Measurements from ENCODE around the gene HSD11B2. TPM values are rescaled to one million over a fixed set of nuclear protein-coding genes. Genes with fewer than 3 reads are reported as not detected.

Gene HSD11B2
- total RNA-seq, 1 experiment from 2014 or later: 5.3 TPM

GRCh38 chr16:67477960-67478554 lies 47.1 kb downstream of the HSD11B2 start:
- POLR2A ChIA-PET (ENCODE audit: unreplicated experiment): no interaction called here

GRCh38 chr16:67480833-67481560 lies 50.1 kb downstream of the HSD11B2 start, which contains the start of gene ATP6V0D1:
ATP6V0D1 (minus strand) TSS chr16:67481157; CDS start chr16:67481086, 71 bp downstream.
- CTCF ChIA-PET: interaction anchor here (0.6 to 2.3 kb wide), 6 partner anchors 19 to 304 kb away, joined by 3 to 17 read pairs (median 5); no protein-coding TSS in a partner anchor
- Histone ChIP-seq H3K27me3 (ENCODE audit: insufficient read depth, low read depth) (no peaks in the 10 kb centered on the region), H3K4me2 (peak within 1 kb of the TSS; percentile 97), H3K27ac (peak within 1 kb of the TSS; percentile 31), H2AFZ (peak within 1 kb of the TSS; percentile 93), H3F3A (ENCODE audit: insufficient read depth, low read depth) (peaks cover 8% of the 10 kb centered on the region; the same call in 1 of the 2 replicates), H3K4me1 (replicated peaks; ENCODE audit: insufficient read depth) (peaks cover 14% of the 10 kb centered on the region), H3K36me3 (ENCODE audit: low read depth) (no peaks in the 10 kb centered on the region), H3K9me2 (ENCODE audit: insufficient read depth) (no peaks in the 10 kb centered on the region), H4K20me1 (ENCODE audit: insufficient read depth) (peaks cover 9% of the 10 kb centered on the region), H3K79me2 (ENCODE audit: low read depth) (peaks cover 49% of the 10 kb centered on the region), H3K4me3 (peak within 1 kb of the TSS; percentile 71), H3K9me3 (ENCODE audit: insufficient read depth, low read depth) (no peaks in the 10 kb centered on the region)
- no TSS peak for BruUV-seq (replicated peaks)
- POLR2A ChIA-PET (ENCODE audit: unreplicated experiment): interaction anchor here (0.7 to 0.8 kb wide), 2 partner anchors 50 to 170 kb away, joined by 4 to 11 read pairs; partner anchors contain the start of gene HSD11B2
- intact Hi-C loops (cut with micrococcal nuclease; ENCODE audit: unreplicated experiment): loop anchor here (10.0 kb wide), 1 partner anchor 84 kb away; the partner anchor contains the start of gene CTCF
- peak; percentile 92 to 98 for DNase-seq
- TF ChIP-seq EZH2 (IDR thresholded peaks at IDR 0.05; ENCODE audit: low read depth) (no peak), CTCF (conservative IDR thresholded peaks at IDR 0.05) (peak; percentile 81)

More at GRCh38 chr16:67477960-67478554, 47.1 kb downstream of the HSD11B2 start:
- no peak for DNase-seq
- Histone ChIP-seq H2AFZ (no peak overlapping the region), H4K20me1 (ENCODE audit: insufficient read depth) (peaks cover 26% of the 10 kb centered on the region), H3K9me3 (ENCODE audit: insufficient read depth, low read depth) (no peaks in the 10 kb centered on the region), H3F3A (ENCODE audit: insufficient read depth, low read depth) (peaks cover 8% of the 10 kb centered on the region; the same call in 1 of the 2 replicates), H3K9me2 (ENCODE audit: insufficient read depth) (no peaks in the 10 kb centered on the region), H3K4me1 (replicated peaks; ENCODE audit: insufficient read depth) (peaks cover 14% of the 10 kb centered on the region), H3K4me3 (no peak overlapping the region), H3K27ac (no peak overlapping the region), H3K27me3 (ENCODE audit: insufficient read depth, low read depth) (no peaks in the 10 kb centered on the region), H3K4me2 (no peak overlapping the region), H3K36me3 (ENCODE audit: low read depth) (no peaks in the 10 kb centered on the region), H3K79me2 (ENCODE audit: low read depth) (peaks cover 73% of the 10 kb centered on the region)
- TF ChIP-seq EZH2 (IDR thresholded peaks at IDR 0.05; ENCODE audit: low read depth) (no peak), CTCF (conservative IDR thresholded peaks at IDR 0.05) (no peak)
- intact Hi-C loops (cut with micrococcal nuclease; ENCODE audit: unreplicated experiment): no loop called here
- BruUV-seq (replicated peaks): no TSS peak
- CTCF ChIA-PET: interaction anchor here (0.6 kb wide), 1 partner anchor 182 kb away, joined by 3 read pairs; the partner anchor contains the start of gene ACD

GRCh38 chr16:67481561-67482232 lies 50.8 kb downstream of the HSD11B2 start:
- H3K27ac ChIP-seq: no peak overlapping the region; the same call in 1 of the 2 replicates
- no peak for DNase-seq
- ChIA-PET CTCF (interaction anchor here (0.6 to 2.3 kb wide), 6 partner anchors 18 to 304 kb away, joined by 3 to 17 read pairs (median 5); no protein-coding TSS in a partner anchor), POLR2A (ENCODE audit: unreplicated experiment) (interaction anchor here (0.7 to 0.8 kb wide), 2 partner anchors 51 to 170 kb away, joined by 4 to 11 read pairs; partner anchors contain the start of gene HSD11B2)
- BruUV-seq (replicated peaks): TSS peak; percentile 64
- H3K9me3 ChIP-seq (ENCODE audit: insufficient read depth, low read depth): no peaks in the 10 kb centered on the region
- peaks cover 9% of the 10 kb centered on the region for H4K20me1 ChIP-seq (ENCODE audit: insufficient read depth)
- H3K4me1 ChIP-seq (replicated peaks; ENCODE audit: insufficient read depth): peaks cover 16% of the 10 kb centered on the region
- intact Hi-C loops (cut with micrococcal nuclease; ENCODE audit: unreplicated experiment): loop anchor here (10.0 kb wide), 1 partner anchor 83 kb away; the partner anchor contains the start of gene CTCF
- H3F3A ChIP-seq (ENCODE audit: insufficient read depth, low read depth): peaks cover 8% of the 10 kb centered on the region; the same call in 1 of the 2 replicates
- no peaks in the 10 kb centered on the region for H3K27me3 ChIP-seq (ENCODE audit: insufficient read depth, low read depth)
- H3K36me3 ChIP-seq (ENCODE audit: low read depth): no peaks in the 10 kb centered on the region
- H2AFZ ChIP-seq: peak overlapping the region; percentile 91
- peaks cover 42% of the 10 kb centered on the region for H3K79me2 ChIP-seq (ENCODE audit: low read depth)
- TF ChIP-seq CTCF (conservative IDR thresholded peaks at IDR 0.05): no peak
- no peak for TF ChIP-seq EZH2 (IDR thresholded peaks at IDR 0.05; ENCODE audit: low read depth)
- no peaks in the 10 kb centered on the region for H3K9me2 ChIP-seq (ENCODE audit: insufficient read depth)
- H3K4me3 ChIP-seq: peak overlapping the region; percentile 71
- peak overlapping the region; percentile 86 for H3K4me2 ChIP-seq

Measured in PC-9 (cell line).